ENCODE data around the gene GPR137C. TPM values are rescaled to one million over a fixed set of nuclear protein-coding genes. Genes with fewer than 3 reads are reported as not detected.

GPR137C gene
- total RNA-seq = under 1 TPM; 0.19 to 0.55 TPM

- POLR2A ChIA-PET = interaction anchor here (0.5 to 1.6 kb wide), 6 partner anchors 16 to 1789 kb away, joined by 3 to 7 read pairs (median 4); partner anchors contain the start of gene ERO1A
Observed at GRCh38 chr14:52552063-52552988, at the start of gene GPR137C, which contains the start of gene TXNDC16. GPR137C (plus strand) TSS chr14:52552836; CDS start chr14:52553148, 312 bp downstream. TXNDC16 (minus strand) TSS chr14:52552505; CDS start chr14:52543557, 8,948 bp downstream.

GRCh38 chr14:52513249-52513648 is 39.4 kb upstream of the GPR137C start:
- ChIA-PET CTCF (no interaction called here), POLR2A (no interaction called here)

More at GRCh38 chr14:52552063-52552988, at the start of gene GPR137C, which contains the start of gene TXNDC16:
- CTCF ChIA-PET = interaction anchor here (1.7 kb wide), 1 partner anchor 9 kb away, joined by 5 read pairs; no protein-coding TSS in a partner anchor

- POLR2A ChIA-PET = no interaction called here
- CTCF ChIA-PET = no interaction called here
Observed at GRCh38 chr14:52514046-52514811, 38.4 kb upstream of the GPR137C start.

GRCh38 chr14:52522033-52522432 is 30.6 kb upstream of the GPR137C start:
- ChIA-PET POLR2A (no interaction called here), CTCF (no interaction called here)

- CTCF ChIA-PET = no interaction called here
- POLR2A ChIA-PET = no interaction called here
Observed at GRCh38 chr14:52522581-52523345, 29.9 kb upstream of the GPR137C start.

- ChIA-PET POLR2A (no interaction called here), CTCF (no interaction called here)
Observed at GRCh38 chr14:52527052-52527451, 25.6 kb upstream of the GPR137C start.

- ChIA-PET POLR2A (no interaction called here), CTCF (no interaction called here)
Observed at GRCh38 chr14:52531481-52531880, 21.2 kb upstream of the GPR137C start.

GRCh38 chr14:52536269-52536668 is 16.4 kb upstream of the GPR137C start:
- CTCF ChIA-PET = no interaction called here
- POLR2A ChIA-PET = interaction anchor here (0.6 to 0.7 kb wide), 2 partner anchors 15 to 183 kb away, joined by 3 to 5 read pairs; no protein-coding TSS in a partner anchor

- CTCF ChIA-PET = no interaction called here
- POLR2A ChIA-PET = no interaction called here
Observed at GRCh38 chr14:52538623-52539022, 14.0 kb upstream of the GPR137C start.

GRCh38 chr14:52545584-52546317 is 6.9 kb upstream of the GPR137C start:
- CTCF ChIA-PET = no interaction called here
- POLR2A ChIA-PET = no interaction called here

GRCh38 chr14:52546318-52546670 is 6.3 kb upstream of the GPR137C start:
- ChIA-PET POLR2A (interaction anchor here (0.5 kb wide), 1 partner anchor 171 kb away, joined by 3 read pairs; no protein-coding TSS in a partner anchor), CTCF (no interaction called here)

GRCh38 chr14:52547027-52547426 is 5.6 kb upstream of the GPR137C start:
- CTCF ChIA-PET = no interaction called here
- POLR2A ChIA-PET = no interaction called here

- CTCF ChIA-PET = no interaction called here
- POLR2A ChIA-PET = no interaction called here
Observed at GRCh38 chr14:52547526-52547925, 5.1 kb upstream of the GPR137C start.

- ChIA-PET CTCF (interaction anchor here (0.7 kb wide), 1 partner anchor 315 kb away, joined by 3 read pairs; no protein-coding TSS in a partner anchor), POLR2A (interaction anchor here (0.6 kb wide), 1 partner anchor 281 kb away, joined by 4 read pairs; no protein-coding TSS in a partner anchor)
Observed at GRCh38 chr14:52550661-52551060, 2.0 kb upstream of the GPR137C start.

- POLR2A ChIA-PET = interaction anchor here (0.6 to 0.9 kb wide), 3 partner anchors 15 to 282 kb away, joined by 3 to 5 read pairs (median 4); no protein-coding TSS in a partner anchor
- CTCF ChIA-PET = interaction anchor here (0.6 to 1.7 kb wide), 3 partner anchors 8 to 315 kb away, joined by 3 to 5 read pairs (median 3); no protein-coding TSS in a partner anchor
Observed at GRCh38 chr14:52551205-52551604, 1.4 kb upstream of the GPR137C start.

GRCh38 chr14:52551696-52552062 is 957 bp upstream of the GPR137C start:
- ChIA-PET CTCF (interaction anchor here (0.6 to 1.7 kb wide), 2 partner anchors 9 to 158 kb away, joined by 3 to 5 read pairs; no protein-coding TSS in a partner anchor), POLR2A (interaction anchor here (0.6 to 1.6 kb wide), 3 partner anchors 16 to 144 kb away, joined by 3 to 7 read pairs (median 5); partner anchors contain the start of gene ERO1A)

GRCh38 chr14:52553002-52553670 is 500 bp downstream of the GPR137C start:
- ChIA-PET CTCF (interaction anchor here (0.9 kb wide), 1 partner anchor 254 kb away, joined by 5 read pairs; no protein-coding TSS in a partner anchor), POLR2A (interaction anchor here (0.5 to 1.6 kb wide), 5 partner anchors 142 to 1789 kb away, joined by 3 to 7 read pairs (median 3); partner anchors contain the start of gene ERO1A)

All from activated CD8-positive, alpha-beta memory T cell treated with anti-CD3 and anti-CD28 coated beads for 36 hours (primary cell).